K562 (cell line): ENCODE measurements around the gene RDH13. TPM values are rescaled to one million over a fixed set of nuclear protein-coding genes. Genes with fewer than 3 reads are reported as not detected.

Experiments
- BDP1 ChIP-seq: IDR thresholded peaks from 3 replicates; pipeline ENCODE4 v1.6.1; 2011; ENCODE audit not compliant: insufficient read length, insufficient read depth
- CREB3L1 ChIP-seq: fragments of 450-650 bp; IDR thresholded peaks from 2 replicates; pipeline ENCODE4 v1.6.1; 2014; ENCODE audit warnings: low read depth, mild to moderate bottlenecking, moderate library complexity, borderline replicate concordance
- CTBP1 ChIP-seq: fragments of 450-650 bp; IDR thresholded peaks from 2 replicates; pipeline ENCODE4 v1.6.1; 2016; ENCODE audit warnings: borderline replicate concordance
- ELF1 ChIP-seq: fragments of 200-800 bp; sonication (Bioruptor generic); IDR thresholded peaks from 2 replicates; pipeline ENCODE4 v1.6.1; 2016; ENCODE audit warnings: missing genetic modification characterization, missing compliant biosample characterization
- HDAC3 ChIP-seq: fragments of 450-650 bp; IDR thresholded peaks from 2 replicates; pipeline ENCODE4 v1.6.1; 2018; ENCODE audit warnings: borderline replicate concordance, mild to moderate bottlenecking, moderate library complexity; ENCODE audit not compliant: partially characterized antibody
- IFI16 ChIP-seq: fragments of 250-450 bp; sonication (Bioruptor Pico); IDR thresholded peaks from 2 replicates; pipeline ENCODE4 v2.1.2; 2022; ENCODE audit warnings: mild to moderate bottlenecking, inconsistent platforms
- IRF2 ChIP-seq: sonication (generic); formaldehyde crosslinking; IDR thresholded peaks from 2 replicates; pipeline ENCODE4 v1.8.1; 2022; ENCODE audit warnings: mild to moderate bottlenecking, missing genetic modification reagents
- MGA ChIP-seq: fragments of 450-650 bp; IDR thresholded peaks from 2 replicates; pipeline ENCODE4 v1.6.1; 2016; ENCODE audit warnings: mild to moderate bottlenecking, moderate library complexity
- NFXL1 ChIP-seq: fragments of 450-650 bp; formaldehyde crosslinking; IDR thresholded peaks from 2 replicates; pipeline ENCODE4 v1.4.0; 2021; ENCODE audit warnings: mild to moderate bottlenecking
- NR1H2 ChIP-seq: sonication (generic); formaldehyde crosslinking; IDR thresholded peaks from 2 replicates; pipeline ENCODE4 v1.4.0; 2020; ENCODE audit warnings: mild to moderate bottlenecking, missing genetic modification reagents
- POU5F1 ChIP-seq: fragments of 150-350 bp; IDR thresholded peaks from 2 replicates; pipeline ENCODE4 v1.6.1; 2014; ENCODE audit warnings: borderline replicate concordance, low read length, low read depth, mild to moderate bottlenecking; ENCODE audit not compliant: partially characterized antibody
- PPARD ChIP-seq: fragments of 250-450 bp; sonication (Bioruptor Pico); IDR thresholded peaks from 2 replicates; pipeline ENCODE4 v1.8.0; 2022; ENCODE audit warnings: inconsistent platforms, mild to moderate bottlenecking, moderate library complexity
- XRCC4 ChIP-seq: IDR thresholded peaks from one replicate; pipeline ENCODE4 v1.6.1; 2011; ENCODE audit not compliant: insufficient read depth, insufficient read length; ENCODE audit errors: extremely low read depth
- ZBED1 ChIP-seq: IDR thresholded peaks from 2 replicates; pipeline ENCODE4 v1.6.1; 2014
- ZNF146 ChIP-seq: IDR thresholded peaks from one replicate; pipeline ENCODE4 v1.6.1; 2018; ENCODE audit warnings: missing compliant biosample characterization; ENCODE audit not compliant: unreplicated experiment
- ZZZ3 ChIP-seq: fragments of 450-650 bp; IDR thresholded peaks from 2 replicates; pipeline ENCODE4 v1.6.1; 2016; ENCODE audit warnings: antibody characterized with exemption, mild to moderate bottlenecking, moderate library complexity
- polyA plus RNA-seq, 8 experiments: library from polyadenylated mRNA; depleted of rRNA in 4 of 8; stranded (reverse) in 5 of 8; unstranded in 3 of 8; fragments of >200 nt; fragmentation: Nextera tagmentation in 2 of 8; fragmentation: Illumina TruSeq in 1 of 8; extraction: Ambion mirVana in 2 of 8; extraction: Trizol in 1 of 8; gene quantifications; 2 replicates each; pipeline versions ENCODE4 v1.2.1 to v1.2.3, GENCODE V29; 2011 to 2014; ENCODE audit warnings: inconsistent platforms in 1 of 8, missing spikeins in 1 of 8
- total RNA-seq, 7 experiments: library from RNA; depleted of rRNA in 6 of 7; stranded (reverse); fragments of >200 nt in 6 of 7; fragmentation: Illumina TruSeq in 2 of 7; extraction: Trizol in 2 of 7; gene quantifications; 2 replicates each; pipeline versions ENCODE4 v1.2.1 to v1.2.3, GENCODE V29; 2011 to 2021; ENCODE audit warnings: low replicate concordance in 1 of 7

The RDH13 gene
- total and polyA plus RNA-seq, 9 of the 15 experiments (the other 6 are each of a cell fraction or from before 2014, with no cell fraction given) = 7.5 to 70.3 (median 39.5) TPM

GRCh38 chr19:55080968-55081769, 18.2 kb upstream of the RDH13 start (continued):
- TF ChIP-seq POU5F1 (no peak), ZZZ3 (no peak), NFXL1 (CRISPR knock-in tag) (0 out of 2 replicates have a peak, but pooled peaks have one; percentile 19), ELF1 (0 out of 2 replicates have a peak, but pooled peaks have one; percentile 16), XRCC4 (no peak), CTBP1 (peak; percentile 75), HDAC3 (no peak), NR1H2 (CRISPR knock-in tag) (no peak), MGA (no peak), IFI16 (CRISPR knock-in tag) (no peak), BDP1 (no peak), ZNF146 (CRISPR knock-in tag) (no peak), PPARD (CRISPR knock-in tag) (no peak), IRF2 (CRISPR knock-in tag) (no peak), ZBED1 (no peak), CREB3L1 (no peak)
